H7 (cell line): ENCODE results near the gene VPS37B. TPM values are rescaled to one million over a fixed set of nuclear protein-coding genes. Genes with fewer than 3 reads are reported as not detected.

Experiments used
- DNase-seq: peaks from one replicate; pipeline ENCODE4 v3.0.0; 2012
- H3K27me3 ChIP-seq: 2 replicates; pipeline ENCODE4 v1.6.0; 2011; ENCODE audit warnings: mild to moderate bottlenecking, low read length; ENCODE audit not compliant: control insufficient read depth, insufficient read depth
- H3K36me3 ChIP-seq: replicated peaks from 2 replicates; pipeline ENCODE4 v1.5.1; 2011; ENCODE audit warnings: low read length; ENCODE audit not compliant: control insufficient read depth, insufficient read depth
- H3K4me3 ChIP-seq: 2 replicates; pipeline ENCODE4 v1.5.1; 2011; ENCODE audit warnings: low read depth, mild to moderate bottlenecking, control low read depth, low read length, moderate library complexity; ENCODE audit not compliant: insufficient read depth
- total RNA-seq: library from RNA; depleted of rRNA; stranded (reverse); fragments of >200 nt; shearing (Covaris generic); gene quantifications from 2 replicates; pipeline ENCODE4 v1.2.3, GENCODE V29; 2014

Gene VPS37B
- total RNA-seq, 1 experiment from 2014 or later, result 14.7 TPM

GRCh38 chr12:122860040-122860853 is 35.7 kb downstream of the VPS37B start:
- H3K4me3 ChIP-seq, result no peak overlapping the region
- peak; percentile 96 for DNase-seq
- no peaks in the 10 kb centered on the region; the same call in 1 of the 2 replicates for H3K36me3 ChIP-seq
- no peaks in the 10 kb centered on the region for H3K27me3 ChIP-seq

- Histone ChIP-seq H3K27me3 (no peaks in the 10 kb centered on the region), H3K36me3 (no peaks in the 10 kb centered on the region; the same call in 1 of the 2 replicates), H3K4me3 (no peak overlapping the region)
- peak; percentile 73 for DNase-seq
These were observed 36.5 kb downstream of the VPS37B start for GRCh38 chr12:122859303-122860039.

GRCh38 chr12:122858591-122859302 is 37.2 kb downstream of the VPS37B start:
- H3K36me3 ChIP-seq, result no peaks in the 10 kb centered on the region; the same call in 1 of the 2 replicates
- DNase-seq, result peak; percentile 62
- no peaks in the 10 kb centered on the region for H3K27me3 ChIP-seq
- H3K4me3 ChIP-seq, result no peak overlapping the region

- no peak overlapping the region for H3K4me3 ChIP-seq
- H3K27me3 ChIP-seq, result no peaks in the 10 kb centered on the region
- peak; percentile 56 for DNase-seq
- H3K36me3 ChIP-seq, result no peaks in the 10 kb centered on the region; the same call in 1 of the 2 replicates
These were observed 37.8 kb downstream of the VPS37B start for GRCh38 chr12:122858171-122858570.

GRCh38 chr12:122856999-122857671 is 38.8 kb downstream of the VPS37B start:
- H3K27me3 ChIP-seq, result no peaks in the 10 kb centered on the region
- H3K4me3 ChIP-seq, result no peak overlapping the region
- no peaks in the 10 kb centered on the region; the same call in 1 of the 2 replicates for H3K36me3 ChIP-seq
- peak; percentile 61 for DNase-seq

- peak; percentile 65 for DNase-seq
- no peaks in the 10 kb centered on the region for H3K27me3 ChIP-seq
- no peaks in the 10 kb centered on the region; the same call in 1 of the 2 replicates for H3K36me3 ChIP-seq
- no peak overlapping the region for H3K4me3 ChIP-seq
These were observed 39.7 kb downstream of the VPS37B start for GRCh38 chr12:122855928-122856831.

- no peaks in the 10 kb centered on the region for H3K27me3 ChIP-seq
- no peak overlapping the region for H3K4me3 ChIP-seq
- H3K36me3 ChIP-seq, result no peaks in the 10 kb centered on the region; the same call in 1 of the 2 replicates
- peak; percentile 64 for DNase-seq
These were observed 40.7 kb downstream of the VPS37B start for GRCh38 chr12:122855071-122855829.

- Histone ChIP-seq H3K27me3 (no peaks in the 10 kb centered on the region), H3K36me3 (no peaks in the 10 kb centered on the region; the same call in 1 of the 2 replicates), H3K4me3 (no peak overlapping the region)
- peak; percentile 61 for DNase-seq
These were observed 41.4 kb downstream of the VPS37B start for GRCh38 chr12:122854554-122854953.

GRCh38 chr12:122853582-122854245 is 42.2 kb downstream of the VPS37B start:
- no peak overlapping the region for H3K4me3 ChIP-seq
- no peaks in the 10 kb centered on the region for H3K27me3 ChIP-seq
- DNase-seq, result peak; percentile 50
- no peaks in the 10 kb centered on the region; the same call in 1 of the 2 replicates for H3K36me3 ChIP-seq

GRCh38 chr12:122852336-122853275 is 43.3 kb downstream of the VPS37B start:
- H3K36me3 ChIP-seq, result no peaks in the 10 kb centered on the region; the same call in 1 of the 2 replicates
- DNase-seq, result peak; percentile 71
- H3K27me3 ChIP-seq, result no peaks in the 10 kb centered on the region
- H3K4me3 ChIP-seq, result no peak overlapping the region

- H3K4me3 ChIP-seq, result no peak overlapping the region
- no peaks in the 10 kb centered on the region for H3K27me3 ChIP-seq
- DNase-seq, result peak; percentile 43
- H3K36me3 ChIP-seq, result no peaks in the 10 kb centered on the region
These were observed 44.1 kb downstream of the VPS37B start for GRCh38 chr12:122851820-122852219.
